MG63 (cell line): Measurements from ENCODE around the gene PCNT. TPM values are rescaled to one million over a fixed set of nuclear protein-coding genes. Genes with fewer than 3 reads are reported as not detected.
A peak's percentile ranks its signal among the peaks of the same experiment; 100 is the strongest.

Experiments
- DNase-seq: peaks from one replicate; pipeline ENCODE4 v3.0.0-alpha.2; 2020
- H3K27me3 ChIP-seq: fragments of 250-450 bp; sonication (Bioruptor Pico); 2 replicates; pipeline ENCODE4 v1.5.1; 2020; ENCODE audit warnings: mild to moderate bottlenecking, moderate library complexity
- H3K36me3 ChIP-seq: fragments of 250-450 bp; sonication (Bioruptor Pico); 2 replicates; pipeline ENCODE4 v1.5.1; 2020; ENCODE audit warnings: mild to moderate bottlenecking, moderate library complexity
- H3K4me3 ChIP-seq: fragments of 250-450 bp; sonication (Bioruptor Pico); 2 replicates; pipeline ENCODE4 v1.5.1; 2020; ENCODE audit warnings: mild to moderate bottlenecking, moderate library complexity
- H3K9me3 ChIP-seq: fragments of 250-450 bp; sonication (Bioruptor Pico); 2 replicates; pipeline ENCODE4 v1.5.1; 2020; ENCODE audit warnings: mild to moderate bottlenecking, moderate library complexity
- total RNA-seq: library from RNA; depleted of rRNA; stranded (reverse); fragments of >200 nt; shearing (Covaris generic); gene quantifications from 2 replicates; pipeline ENCODE4 v1.2.3, GENCODE V29; 2014; ENCODE audit warnings: low replicate concordance

The PCNT gene
- total RNA-seq, 1 experiment from 2014 or later = 51.7 TPM

DNA sequence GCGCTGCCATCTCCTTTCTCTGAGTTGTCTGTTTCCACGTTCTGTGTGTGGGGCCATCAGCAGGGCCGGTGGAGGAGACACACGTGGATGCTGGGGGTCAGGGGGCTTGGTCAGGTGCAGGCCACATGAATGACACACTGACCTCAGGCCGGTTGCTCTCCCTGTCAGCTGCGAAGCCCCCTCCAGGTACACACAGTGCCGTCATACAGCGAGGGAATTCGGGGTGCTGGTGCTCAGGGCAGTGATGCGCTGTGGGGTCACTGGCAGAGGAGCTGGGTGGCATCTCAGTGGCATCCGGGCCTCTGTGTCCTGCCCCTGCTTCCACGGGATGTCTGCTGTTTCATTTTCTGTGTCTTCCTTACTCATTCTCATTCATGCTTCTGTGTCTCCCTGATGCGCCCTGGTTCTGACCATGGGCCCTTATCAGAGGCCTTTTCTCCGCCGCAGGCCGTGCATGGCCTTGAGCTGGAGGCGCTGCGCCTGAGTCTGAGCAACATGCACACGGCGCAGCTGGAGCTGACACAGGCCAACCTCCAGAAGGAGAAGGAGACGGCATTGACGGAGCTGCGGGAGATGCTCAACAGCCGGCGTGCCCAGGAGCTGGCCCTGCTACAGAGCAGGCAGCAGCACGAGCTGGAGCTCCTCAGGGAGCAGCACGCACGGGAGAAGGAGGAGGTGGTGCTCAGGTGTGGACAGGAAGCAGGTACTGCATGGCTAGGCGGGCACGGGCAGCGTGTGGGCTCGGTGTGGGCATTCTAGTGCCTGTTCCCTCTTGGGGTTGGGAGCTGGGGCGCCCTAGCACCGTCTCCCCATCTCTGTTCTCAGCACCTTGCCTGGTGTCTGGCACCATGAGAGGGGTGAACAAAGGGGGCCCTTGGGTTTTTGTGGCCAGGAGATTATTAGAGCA, 22.6 kb downstream of the PCNT start:
- no peak for DNase-seq
- H3K9me3 ChIP-seq = no peaks in the 10 kb centered on the region
- H3K4me3 ChIP-seq = no peak overlapping the region
- peaks cover 82% of the 10 kb centered on the region for H3K36me3 ChIP-seq
- no peaks in the 10 kb centered on the region for H3K27me3 ChIP-seq

DNA sequence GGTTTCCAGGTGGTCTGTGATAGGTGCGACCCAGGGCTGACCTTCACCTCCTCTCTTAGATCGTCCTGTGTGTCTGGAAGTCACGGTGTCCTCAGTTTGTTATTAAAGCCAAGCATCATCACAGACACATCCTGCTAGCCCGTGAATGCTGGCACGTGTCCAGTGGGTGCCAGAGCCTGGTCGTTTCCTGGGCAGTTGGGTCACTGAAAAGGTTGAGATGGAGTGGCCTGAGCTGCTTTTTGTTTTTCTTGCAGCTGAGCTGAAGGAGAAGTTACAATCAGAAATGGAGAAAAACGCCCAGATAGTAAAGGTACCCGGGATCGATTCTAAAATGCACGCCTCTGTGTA, 23.2 kb downstream of the PCNT start:
- no peaks in the 10 kb centered on the region for H3K9me3 ChIP-seq
- H3K4me3 ChIP-seq = no peak overlapping the region
- DNase-seq = no peak
- H3K36me3 ChIP-seq = peaks cover 87% of the 10 kb centered on the region
- H3K27me3 ChIP-seq = no peaks in the 10 kb centered on the region

DNA sequence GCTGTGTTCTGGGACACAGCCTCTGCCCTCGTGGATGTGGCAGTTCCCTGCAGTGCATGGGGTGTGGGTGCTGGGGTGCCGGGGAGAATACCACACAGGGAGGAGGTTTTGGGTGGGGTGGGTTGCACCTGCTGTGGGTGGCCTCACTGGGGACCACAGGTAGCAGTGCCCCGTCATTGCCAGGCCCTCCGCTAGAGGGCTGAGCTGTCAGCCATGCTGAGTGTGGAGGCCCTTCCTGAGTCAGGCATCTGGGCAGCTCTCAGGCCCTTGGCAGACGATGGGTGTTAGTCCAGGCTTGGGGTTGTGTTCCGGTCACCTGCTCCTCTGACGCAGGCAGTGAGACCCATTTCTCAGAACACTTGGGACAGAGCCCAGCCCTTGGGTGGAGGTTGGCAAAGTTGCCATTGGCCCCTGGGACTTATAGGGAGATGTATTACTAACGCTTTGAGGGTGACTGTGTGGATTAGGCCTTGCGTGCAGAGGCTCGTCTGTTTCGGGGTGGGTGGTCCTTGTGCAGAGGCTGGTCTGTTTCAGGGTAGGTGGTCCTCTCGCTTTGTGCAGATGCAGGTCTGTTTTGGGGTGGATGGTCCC, 23.9 kb downstream of the PCNT start:
- no peaks in the 10 kb centered on the region for H3K9me3 ChIP-seq
- H3K4me3 ChIP-seq = no peak overlapping the region
- no peaks in the 10 kb centered on the region for H3K27me3 ChIP-seq
- peaks cover 89% of the 10 kb centered on the region for H3K36me3 ChIP-seq
- peak; percentile 98 for DNase-seq

DNA sequence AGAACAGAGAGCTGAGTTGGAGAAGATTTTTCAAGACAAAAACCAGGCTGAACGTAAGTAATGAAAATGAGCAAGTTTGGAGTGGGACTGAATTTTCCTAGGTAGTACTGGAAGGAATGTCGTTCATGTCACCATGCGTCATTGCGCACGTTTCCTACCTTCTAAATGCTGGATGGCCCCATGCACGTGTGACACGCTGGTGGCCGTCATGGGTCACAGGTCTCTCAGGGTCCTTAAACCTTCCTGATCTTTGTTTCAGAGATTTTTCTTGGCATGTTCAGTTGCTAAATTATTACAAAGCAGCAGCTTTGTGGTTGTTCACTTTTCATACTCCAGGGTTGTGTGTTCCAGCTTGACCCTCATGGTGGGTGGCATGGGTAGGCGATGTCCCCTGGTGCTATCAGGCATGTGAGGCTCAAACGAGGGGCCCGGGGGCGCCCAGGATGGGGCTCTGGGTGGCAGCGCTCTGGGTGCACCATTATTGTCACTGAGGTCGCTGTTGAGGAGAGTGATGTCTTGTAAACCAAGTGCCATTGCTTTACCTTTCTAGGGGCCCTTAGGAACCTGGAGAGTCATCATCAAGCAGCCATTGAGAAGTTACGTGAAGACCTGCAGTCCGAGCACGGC, 25.3 kb downstream of the PCNT start:
- Histone ChIP-seq H3K36me3 (peaks cover 94% of the 10 kb centered on the region), H3K9me3 (no peaks in the 10 kb centered on the region), H3K27me3 (no peaks in the 10 kb centered on the region), H3K4me3 (no peak overlapping the region)
- no peak for DNase-seq

DNA sequence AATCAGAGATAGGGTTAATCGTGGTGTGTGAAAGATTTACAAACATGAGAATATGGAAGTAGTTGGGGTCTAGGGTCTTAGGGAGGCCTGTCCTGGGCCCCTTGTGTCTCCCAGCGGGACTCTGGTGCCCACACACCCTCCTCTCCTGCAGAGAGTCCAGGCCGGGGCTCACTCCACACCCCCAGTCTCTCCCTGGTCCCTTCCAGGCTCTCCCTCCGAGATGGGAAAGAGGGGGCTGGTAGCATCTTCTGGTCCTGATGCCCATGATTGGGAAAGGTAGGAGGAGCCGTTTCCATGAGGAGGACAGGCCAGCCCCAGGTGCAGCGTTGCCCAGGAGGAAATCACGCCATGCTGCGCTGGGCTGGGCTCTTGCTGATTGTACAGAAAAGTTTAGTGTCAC, 26.6 kb downstream of the PCNT start:
- no peak for DNase-seq
- Histone ChIP-seq H3K9me3 (no peaks in the 10 kb centered on the region), H3K36me3 (peaks cover 96% of the 10 kb centered on the region), H3K27me3 (no peaks in the 10 kb centered on the region), H3K4me3 (no peak overlapping the region)

DNA sequence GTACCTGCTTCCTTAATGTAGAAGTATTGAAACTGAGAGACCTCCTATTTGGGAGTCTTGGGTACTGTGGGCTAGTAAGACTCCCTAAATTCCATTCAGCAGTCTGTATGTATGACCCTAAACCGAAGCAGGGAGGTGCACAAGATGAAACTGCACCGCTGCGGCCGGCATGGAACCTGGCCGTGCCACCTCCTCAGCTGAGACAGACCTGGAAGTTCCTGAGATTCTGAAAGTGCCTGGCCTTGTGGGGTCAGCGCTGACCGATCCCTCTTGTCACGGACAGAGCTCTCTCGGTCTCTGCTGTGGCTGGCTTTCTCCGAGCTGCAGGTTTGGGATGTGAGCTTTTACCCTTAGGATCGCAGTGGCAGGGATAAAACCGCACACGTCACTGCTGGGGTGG, 27.0 kb downstream of the PCNT start:
- no peak for DNase-seq
- H3K36me3 ChIP-seq = peaks cover 96% of the 10 kb centered on the region
- no peaks in the 10 kb centered on the region for H3K9me3 ChIP-seq
- no peaks in the 10 kb centered on the region for H3K27me3 ChIP-seq
- H3K4me3 ChIP-seq = no peak overlapping the region

DNA sequence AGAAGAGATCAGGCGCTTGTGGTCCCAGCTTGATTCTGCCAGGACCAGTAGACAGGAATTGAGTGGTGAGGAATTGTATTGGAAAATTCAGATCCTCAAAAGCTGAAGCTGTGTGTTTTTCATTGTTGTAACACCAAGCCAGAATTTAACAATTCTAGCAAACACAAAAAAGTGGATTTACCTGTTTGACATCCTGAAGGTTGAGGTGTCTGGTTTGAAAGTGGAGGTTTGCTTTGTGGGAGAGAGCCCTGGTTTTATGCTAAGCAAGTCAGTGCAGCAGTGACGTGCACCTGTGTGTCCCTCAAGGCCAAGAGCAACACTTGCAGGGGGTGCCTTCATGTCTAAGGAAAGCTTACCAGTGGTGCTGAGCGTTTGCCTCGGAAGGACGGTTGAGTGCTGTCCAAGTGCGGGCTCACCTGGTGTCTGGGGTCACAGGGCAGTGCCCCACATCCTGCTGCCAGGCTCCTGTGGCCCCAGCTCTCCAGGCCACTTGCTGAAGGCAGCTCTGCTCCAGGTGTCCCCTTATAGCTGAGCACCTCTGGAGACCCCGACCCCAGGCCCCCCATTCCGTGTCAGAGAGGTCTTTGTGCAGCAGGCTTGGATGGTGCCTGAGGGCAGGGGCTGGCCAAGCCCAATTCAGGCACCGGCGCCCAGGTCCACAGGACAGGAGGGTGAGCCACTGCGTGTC, 27.7 kb downstream of the PCNT start:
- peaks cover 94% of the 10 kb centered on the region for H3K36me3 ChIP-seq
- H3K4me3 ChIP-seq = no peak overlapping the region
- no peak for DNase-seq
- H3K9me3 ChIP-seq = no peaks in the 10 kb centered on the region
- H3K27me3 ChIP-seq = no peaks in the 10 kb centered on the region

DNA sequence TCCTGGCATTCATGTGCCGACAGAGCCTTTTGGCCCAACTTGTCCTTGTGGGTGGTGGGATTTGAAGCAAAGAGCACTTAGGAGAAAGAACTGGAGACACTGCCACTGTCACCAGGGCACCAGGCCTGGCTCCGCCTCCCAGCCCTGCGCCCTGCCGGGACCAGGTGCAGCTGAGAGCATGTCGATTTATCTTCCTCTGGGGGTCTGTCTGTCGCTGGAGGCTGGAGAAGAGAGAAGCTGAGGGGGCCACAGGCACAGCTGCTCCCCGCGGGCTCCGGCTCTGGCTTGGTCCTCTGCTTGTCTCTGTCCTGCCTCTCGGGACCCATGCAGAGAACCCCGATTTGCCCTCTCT, 28.2 kb downstream of the PCNT start:
- Histone ChIP-seq H3K4me3 (no peak overlapping the region), H3K36me3 (peaks cover 94% of the 10 kb centered on the region), H3K9me3 (no peaks in the 10 kb centered on the region), H3K27me3 (no peaks in the 10 kb centered on the region)
- no peak for DNase-seq

DNA sequence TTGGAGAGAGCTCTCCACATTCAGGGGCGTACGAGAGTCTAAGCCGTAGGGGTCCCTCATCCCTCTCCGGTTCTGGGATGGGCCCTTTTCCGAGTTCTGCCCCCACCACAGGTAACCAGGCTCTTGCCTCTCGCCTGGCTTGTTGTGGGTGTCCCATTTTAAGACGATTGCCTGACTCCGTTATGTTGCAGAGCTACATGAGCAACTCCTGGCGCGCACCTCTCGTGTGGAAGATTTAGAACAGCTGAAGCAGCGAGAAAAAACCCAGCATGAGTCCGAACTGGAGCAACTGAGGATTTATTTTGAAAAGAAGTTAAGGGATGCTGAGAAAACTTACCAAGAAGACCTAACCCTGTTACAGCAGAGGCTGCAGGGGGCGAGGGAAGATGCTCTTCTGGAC, 29.0 kb downstream of the PCNT start:
- Histone ChIP-seq H3K9me3 (no peaks in the 10 kb centered on the region), H3K4me3 (no peak overlapping the region), H3K27me3 (no peaks in the 10 kb centered on the region), H3K36me3 (peaks cover 95% of the 10 kb centered on the region)
- DNase-seq = no peak

DNA sequence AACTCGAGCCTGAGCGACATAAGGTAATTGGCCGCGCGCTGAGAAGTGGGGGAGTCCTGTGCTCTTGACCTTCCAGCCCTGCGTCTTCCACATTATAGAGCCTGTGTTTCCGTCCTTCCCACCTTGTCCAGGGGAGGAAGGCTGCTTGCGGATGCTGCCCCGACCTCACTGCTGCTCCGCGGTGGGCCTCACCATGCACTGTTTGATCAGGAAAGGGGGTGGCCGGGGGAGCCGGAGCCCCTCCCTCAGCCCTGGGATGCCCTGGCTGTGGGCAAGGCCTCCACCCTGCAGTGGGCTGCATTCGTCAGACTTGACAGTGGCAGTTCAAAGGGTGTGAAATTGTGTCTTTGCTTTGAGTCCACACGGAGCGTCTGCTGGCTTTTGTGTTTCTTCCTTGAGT, 30.1 kb downstream of the PCNT start:
- no peaks in the 10 kb centered on the region for H3K9me3 ChIP-seq
- H3K4me3 ChIP-seq = no peak overlapping the region
- no peaks in the 10 kb centered on the region for H3K27me3 ChIP-seq
- DNase-seq = no peak
- H3K36me3 ChIP-seq = peaks cover 95% of the 10 kb centered on the region

DNA sequence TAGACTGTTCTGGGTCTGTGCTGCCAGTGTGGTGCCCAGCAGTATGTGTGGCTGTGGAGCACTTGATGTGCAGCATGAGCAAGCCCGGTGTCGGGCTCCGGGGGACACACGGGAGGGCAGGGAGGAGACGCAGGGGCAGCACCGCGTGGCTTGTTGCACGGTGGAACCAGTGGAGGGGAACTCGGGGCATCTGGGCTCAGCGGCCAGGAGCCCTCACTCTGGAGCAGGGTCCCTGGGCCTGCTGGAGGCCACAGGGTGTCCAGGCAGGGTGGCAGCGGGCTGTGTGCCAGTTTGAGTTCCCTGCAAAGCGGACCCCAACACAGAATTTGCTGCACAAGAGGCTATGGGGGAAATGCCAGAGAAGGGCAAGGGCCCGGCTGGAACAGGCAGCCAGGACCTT, 30.6 kb downstream of the PCNT start:
- no peak overlapping the region for H3K4me3 ChIP-seq
- H3K36me3 ChIP-seq = peaks cover 90% of the 10 kb centered on the region
- H3K27me3 ChIP-seq = no peaks in the 10 kb centered on the region
- no peaks in the 10 kb centered on the region for H3K9me3 ChIP-seq
- no peak for DNase-seq

DNA sequence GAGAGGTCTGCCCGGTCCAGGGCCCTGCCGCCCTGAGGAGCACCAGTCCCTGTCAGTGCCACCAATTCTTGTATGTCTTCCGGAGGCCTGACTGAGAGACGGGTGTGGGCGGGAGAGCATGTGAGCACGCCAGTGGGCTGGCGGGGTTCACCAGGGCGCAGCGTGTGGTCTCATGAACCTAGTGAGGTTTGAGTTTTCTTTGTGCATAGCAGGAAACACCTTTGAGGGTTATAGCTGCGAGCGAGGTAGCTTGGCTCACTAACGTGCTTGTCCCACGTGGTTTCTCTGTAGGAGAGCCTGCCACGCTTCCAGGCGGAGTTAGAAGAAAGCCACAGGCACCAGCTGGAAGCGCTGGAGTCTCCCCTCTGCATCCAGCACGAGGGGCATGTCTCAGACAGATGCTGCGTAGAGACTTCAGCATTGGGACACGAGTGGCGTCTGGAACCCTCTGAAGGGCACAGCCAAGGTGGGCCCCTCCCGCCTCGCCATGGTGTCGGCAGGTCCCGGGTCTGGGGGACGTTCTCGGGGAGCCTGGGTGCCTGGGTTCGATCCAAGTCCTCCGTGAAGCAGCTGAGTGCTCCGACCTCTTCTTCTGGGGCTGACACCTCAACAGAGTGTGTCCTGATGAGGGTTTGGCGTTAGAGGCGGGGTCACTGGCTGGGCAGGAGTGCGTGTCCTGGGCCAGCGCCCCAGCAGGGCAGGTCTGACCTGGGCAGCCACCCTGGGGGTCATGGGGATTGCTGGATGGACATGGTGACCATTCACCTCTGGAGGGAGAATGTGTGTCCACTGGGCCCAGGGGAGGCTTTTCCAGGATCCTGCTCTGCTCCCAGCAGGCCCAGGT, 31.4 kb downstream of the PCNT start:
- no peak overlapping the region for H3K4me3 ChIP-seq
- no peaks in the 10 kb centered on the region for H3K9me3 ChIP-seq
- DNase-seq = no peak
- H3K27me3 ChIP-seq = no peaks in the 10 kb centered on the region
- H3K36me3 ChIP-seq = peaks cover 84% of the 10 kb centered on the region

DNA sequence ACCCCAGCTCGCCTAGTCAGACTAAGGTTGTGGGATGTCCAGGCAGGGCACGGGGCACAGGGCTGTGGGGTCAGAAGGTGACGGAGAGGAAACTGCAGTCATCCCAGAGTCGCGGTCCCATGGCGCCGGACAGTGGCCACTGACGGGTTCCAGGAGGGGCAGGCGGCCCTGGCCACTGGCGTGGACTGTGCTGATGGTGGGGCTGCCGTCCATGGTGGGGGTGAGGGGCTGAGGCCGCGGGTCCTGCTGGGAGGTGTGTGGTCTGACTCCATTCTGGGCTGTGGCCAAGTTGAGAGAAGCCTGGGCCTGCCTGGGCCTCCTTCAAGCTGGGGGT, 32.0 kb downstream of the PCNT start:
- H3K36me3 ChIP-seq = peaks cover 84% of the 10 kb centered on the region
- DNase-seq = no peak
- H3K27me3 ChIP-seq = no peaks in the 10 kb centered on the region
- H3K4me3 ChIP-seq = no peak overlapping the region
- H3K9me3 ChIP-seq = no peaks in the 10 kb centered on the region

DNA sequence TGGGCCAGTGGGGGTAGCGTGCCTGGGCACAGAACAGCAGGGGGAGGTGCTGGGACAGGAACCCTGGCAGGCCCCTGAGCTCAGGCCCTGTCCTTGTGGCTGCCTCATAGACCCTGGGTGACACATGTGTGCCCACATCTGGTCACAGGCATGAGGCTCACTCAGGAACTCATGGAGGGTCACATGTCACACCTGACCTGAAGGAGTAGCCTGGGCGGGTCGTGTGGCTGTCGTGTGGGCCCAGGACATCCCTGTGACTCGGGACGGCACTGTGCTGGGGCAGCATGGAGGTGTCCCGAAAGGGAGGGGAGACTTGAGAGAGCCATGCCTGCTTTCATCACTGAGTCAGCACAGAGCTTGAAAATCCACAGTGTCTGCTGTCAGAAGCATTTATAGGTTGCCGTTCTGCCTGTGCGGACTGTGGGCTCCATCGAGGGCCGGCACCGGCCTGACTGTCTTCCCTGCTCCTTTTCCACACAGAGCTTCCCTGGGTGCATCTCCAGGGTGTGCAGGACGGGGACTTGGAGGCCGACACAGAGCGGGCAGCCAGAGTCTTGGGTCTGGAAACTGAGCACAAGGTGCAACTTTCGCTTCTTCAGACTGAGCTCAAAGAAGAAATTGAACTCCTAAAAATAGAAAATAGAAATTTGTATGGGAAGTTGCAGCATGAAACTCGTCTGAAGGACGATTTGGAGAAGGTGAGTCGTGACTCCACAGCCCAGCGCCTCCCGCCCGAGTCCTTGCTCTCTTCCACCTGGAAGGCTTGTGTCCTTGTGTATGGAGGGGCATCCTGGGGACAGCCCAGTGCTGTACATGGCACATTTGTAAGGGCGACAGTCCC, 32.8 kb downstream of the PCNT start:
- DNase-seq = no peak
- H3K27me3 ChIP-seq = no peaks in the 10 kb centered on the region
- H3K4me3 ChIP-seq = no peak overlapping the region
- H3K36me3 ChIP-seq = peaks cover 85% of the 10 kb centered on the region
- H3K9me3 ChIP-seq = no peaks in the 10 kb centered on the region

DNA sequence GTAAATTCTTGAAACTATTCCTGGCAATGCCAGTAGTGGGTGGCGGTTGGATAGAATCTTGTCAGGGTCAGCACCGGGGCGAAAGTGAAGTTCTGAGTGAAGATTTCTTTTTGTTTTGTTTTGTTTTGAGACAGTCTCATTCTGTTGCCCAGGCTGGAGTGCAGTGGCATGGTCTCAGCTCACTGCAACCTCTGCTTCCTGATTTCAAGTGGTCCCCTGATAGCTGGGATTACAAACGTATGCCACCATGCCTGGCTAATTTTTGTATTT, 33.3 kb downstream of the PCNT start:
- H3K27me3 ChIP-seq = no peaks in the 10 kb centered on the region
- no peak for DNase-seq
- H3K9me3 ChIP-seq = no peaks in the 10 kb centered on the region
- no peak overlapping the region for H3K4me3 ChIP-seq
- peaks cover 85% of the 10 kb centered on the region for H3K36me3 ChIP-seq
